H1 (cell line): Measurements from ENCODE around the gene AP2A2. TPM values are rescaled to one million over a fixed set of nuclear protein-coding genes. Genes with fewer than 3 reads are reported as not detected.

Source experiments
- CTCF ChIA-PET: fragments of 300-600 bp; sonication (Branson Sonifier 250); formaldehyde crosslinking; loops from one replicate; lab custom pipeline; 2021; ENCODE audit not compliant: partially characterized antibody; lab: Charles Lee
- POLR2A ChIA-PET: fragments of 300-600 bp; sonication (Branson Sonifier 250); formaldehyde crosslinking; loops from one replicate; lab custom pipeline; 2021; ENCODE audit warnings: inconsistent platforms; ENCODE audit not compliant: partially characterized antibody; lab: Charles Lee
- DNase-seq, 2 experiments: peaks; one replicate each; pipeline versions ENCODE4 v3.0.0 to v3.0.0-alpha.2; 2010 to 2022; ENCODE audit warnings: low spot score in 2 of 2, low read depth in 1 of 2, mixed read lengths in 1 of 2
- FAIRE-seq: peaks from 2 replicates; lab custom pipeline; 2011; peaks lifted over from hg19 to GRCh38; lab: Jason Lieb, UNC
- H2AFZ ChIP-seq: 2 replicates; pipeline ENCODE4 v1.8.1; 2012; ENCODE audit warnings: low read length, inconsistent platforms
- H2AK5ac ChIP-seq: 2 replicates; pipeline ENCODE4 v1.6.1; 2013; ENCODE audit warnings: low read depth, low read length
- H2BK120ac ChIP-seq: replicated peaks from 2 replicates; pipeline ENCODE3; 2013; ENCODE audit warnings: low read depth, low read length, inconsistent platforms
- H2BK12ac ChIP-seq: 2 replicates; pipeline ENCODE4 v1.6.1; 2013; ENCODE audit warnings: low read depth, low read length
- H2BK15ac ChIP-seq: 2 replicates; pipeline ENCODE4 v1.6.1; 2013; ENCODE audit warnings: low read length
- H2BK20ac ChIP-seq: 2 replicates; pipeline ENCODE4 v1.6.1; 2013; ENCODE audit warnings: low read length
- H2BK5ac ChIP-seq: 2 replicates; pipeline ENCODE4 v1.6.1; 2013; ENCODE audit warnings: low read depth, low read length
- H3K14ac ChIP-seq: 2 replicates; pipeline ENCODE4 v1.6.1; 2013; ENCODE audit warnings: inconsistent platforms; ENCODE audit not compliant: insufficient read length
- H3K18ac ChIP-seq: 2 replicates; pipeline ENCODE4 v1.6.1; 2013; ENCODE audit warnings: low read length; ENCODE audit errors: extremely low read depth
- H3K23ac ChIP-seq: 2 replicates; pipeline ENCODE4 v1.6.1; 2013; ENCODE audit warnings: inconsistent platforms; ENCODE audit not compliant: insufficient read length
- H3K23me2 ChIP-seq: 2 replicates; pipeline ENCODE4 v1.6.1; 2013; ENCODE audit warnings: low read depth, low read length
- H3K27ac ChIP-seq: 2 replicates; pipeline ENCODE4 v1.6.1; 2011; ENCODE audit warnings: low read depth, low read length, inconsistent platforms
- H3K27me3 ChIP-seq, 4 experiments: replicated peaks in 1 of 4; 1 replicate in 1 of 4; 2 replicates in 3 of 4; pipeline versions ENCODE4 v1.6.1 to v1.8.1; 2011 to 2013; ENCODE audit warnings: low read length in 3 of 4, mild to moderate bottlenecking in 3 of 4, inconsistent platforms in 2 of 4, mixed read lengths in 2 of 4, moderate library complexity in 1 of 4; ENCODE audit not compliant: control insufficient read depth in 3 of 4, insufficient read depth in 3 of 4; ENCODE audit errors: extremely low read depth in 1 of 4
- H3K36me3 ChIP-seq, 4 experiments: 2 replicates each; pipeline versions ENCODE4 v1.6.1 to v1.8.1; 2011 to 2013; ENCODE audit warnings: mild to moderate bottlenecking in 4 of 4, low read length in 3 of 4, moderate library complexity in 2 of 4, control low read depth in 1 of 4, inconsistent platforms in 1 of 4; ENCODE audit not compliant: insufficient read depth in 4 of 4, control insufficient read depth in 2 of 4
- H3K4ac ChIP-seq: replicated peaks from 2 replicates; pipeline ENCODE3; 2013; ENCODE audit warnings: low read length, low read depth, mixed read lengths, inconsistent platforms; ENCODE audit not compliant: insufficient read length
- H3K4me1 ChIP-seq, 4 experiments: replicated peaks in 1 of 4; 1 replicate in 1 of 4; 2 replicates in 3 of 4; pipeline versions ENCODE4 v1.6.1 to v1.8.1; 2011 to 2013; ENCODE audit warnings: low read length in 3 of 4, inconsistent platforms in 2 of 4, mixed read lengths in 1 of 4; ENCODE audit not compliant: insufficient read depth in 4 of 4, control insufficient read depth in 3 of 4
- H3K4me2 ChIP-seq, 2 experiments: 2 replicates each; pipeline versions ENCODE4 v1.6.1 to v1.8.1; 2011 to 2013; ENCODE audit warnings: low read depth in 2 of 2, low read length in 2 of 2, control low read depth in 1 of 2, inconsistent platforms in 1 of 2, mild to moderate bottlenecking in 1 of 2; ENCODE audit not compliant: insufficient read depth in 1 of 2
- H3K4me3 ChIP-seq, 4 experiments: fragments of 200-600, 300-600 bp in 1 of 4; sonication (generic), shearing (Covaris generic), sonication (Bioruptor Twin) in 1 of 4; 2 replicates each; pipeline versions ENCODE4 v1.5.1 to v1.8.1; 2011 to 2016; ENCODE audit warnings: low read length in 4 of 4, low read depth in 3 of 4, control low read depth in 2 of 4, inconsistent platforms in 2 of 4, mild to moderate bottlenecking in 2 of 4, mixed read lengths in 1 of 4, moderate library complexity in 1 of 4; ENCODE audit not compliant: insufficient read depth in 2 of 4; ENCODE audit errors: extremely low read depth in 1 of 4
- H3K56ac ChIP-seq: replicated peaks from 2 replicates; pipeline ENCODE3; 2013; ENCODE audit warnings: low read depth, mild to moderate bottlenecking, mixed read lengths, low read length, inconsistent platforms; ENCODE audit not compliant: insufficient read length
- H3K79me1 ChIP-seq: 2 replicates; pipeline ENCODE4 v1.6.1; 2013; ENCODE audit warnings: low read depth, low read length, control low read depth
- H3K79me2 ChIP-seq, 2 experiments: 2 replicates each; pipeline versions ENCODE4 v1.6.1 to v1.8.1; 2012 to 2013; ENCODE audit warnings: low read length in 2 of 2, mild to moderate bottlenecking in 2 of 2, inconsistent platforms in 1 of 2; ENCODE audit not compliant: insufficient read depth in 2 of 2, control insufficient read depth in 1 of 2
- H3K9ac ChIP-seq, 4 experiments: replicated peaks in 1 of 4; 1 replicate in 1 of 4; 2 replicates in 3 of 4; pipeline versions ENCODE4 v1.6.1 to v1.8.1; 2011 to 2013; ENCODE audit warnings: low read depth in 3 of 4, low read length in 3 of 4, control low read depth in 2 of 4, mild to moderate bottlenecking in 2 of 4, moderate library complexity in 2 of 4, inconsistent platforms in 1 of 4; ENCODE audit errors: extremely low read depth in 1 of 4
- H3K9me3 ChIP-seq, 2 experiments: 2 replicates each; pipeline versions ENCODE4 v1.6.1 to v1.8.1; 2012 to 2013; ENCODE audit warnings: mild to moderate bottlenecking in 2 of 2, moderate library complexity in 2 of 2, control low read depth in 1 of 2, inconsistent platforms in 1 of 2, low read depth in 1 of 2, low read length in 1 of 2, mixed read lengths in 1 of 2; ENCODE audit not compliant: insufficient read depth in 2 of 2
- H4K20me1 ChIP-seq, 2 experiments: replicated peaks in 1 of 2; 2 replicates each; pipeline versions ENCODE3 to v1.8.1; 2011 to 2013; ENCODE audit warnings: inconsistent platforms in 2 of 2, low read length in 2 of 2, mild to moderate bottlenecking in 1 of 2; ENCODE audit not compliant: insufficient read depth in 2 of 2, control insufficient read depth in 1 of 2
- H4K5ac ChIP-seq: 2 replicates; pipeline ENCODE4 v1.6.1; 2013; ENCODE audit warnings: low read length, low read depth, mixed read lengths, inconsistent platforms; ENCODE audit not compliant: insufficient read length
- H4K8ac ChIP-seq: 2 replicates; pipeline ENCODE4 v1.8.0; 2013; ENCODE audit warnings: mild to moderate bottlenecking, moderate library complexity, low read length, inconsistent platforms; ENCODE audit not compliant: insufficient read depth; ENCODE audit errors: extremely low read depth
- H4K91ac ChIP-seq: replicated peaks from 2 replicates; pipeline ENCODE3; 2013; ENCODE audit warnings: low read length, mixed read lengths, inconsistent platforms; ENCODE audit not compliant: insufficient read length
- ATF3 ChIP-seq: IDR thresholded peaks from 2 replicates; pipeline ENCODE4 v1.6.1; 2011; ENCODE audit warnings: low read depth, mild to moderate bottlenecking, low read length; ENCODE audit not compliant: insufficient read depth
- FOSL1 ChIP-seq: IDR thresholded peaks from 2 replicates; pipeline ENCODE4 v1.6.1; 2011; ENCODE audit warnings: mild to moderate bottlenecking, low read depth, low read length, moderate library complexity; ENCODE audit not compliant: insufficient read depth
- MAFK ChIP-seq: IDR thresholded peaks from 2 replicates; pipeline ENCODE4 v1.6.1; 2012; ENCODE audit warnings: low read depth, mild to moderate bottlenecking, improper control_type of control experiment, low read length
- NANOG ChIP-seq: IDR thresholded peaks from 2 replicates; pipeline ENCODE4 v1.6.1; 2011; ENCODE audit warnings: low read length, low read depth, mild to moderate bottlenecking, inconsistent platforms; ENCODE audit not compliant: insufficient read depth, poor library complexity, severe bottlenecking
- SIX5 ChIP-seq: IDR thresholded peaks from 2 replicates; pipeline ENCODE4 v1.6.1; 2011; ENCODE audit warnings: mild to moderate bottlenecking, low read depth, low read length
- SRF ChIP-seq: IDR thresholded peaks from 2 replicates; pipeline ENCODE4 v1.6.1; 2011; ENCODE audit warnings: mild to moderate bottlenecking, low read depth, low read length, moderate library complexity
- WGBS, 2 experiments: shearing (Covaris generic) in 1 of 2; methylation state at CpG; one replicate each; pipeline versions ENCODE4 v1.1.6 to v1.1.7; 2013 to 2015; ENCODE audit warnings: low lambda C conversion rate in 2 of 2, mixed read lengths in 2 of 2, inconsistent platforms in 1 of 2, low coverage in 1 of 2, missing lambda C conversion rate in 1 of 2; ENCODE audit not compliant: insufficient replicate concordance in 2 of 2, insufficient coverage in 1 of 2, insufficient read length in 1 of 2; ENCODE audit errors: extremely low coverage in 1 of 2, missing lambda C conversion rate in 1 of 2; 5-methylcytosine and 5-hydroxymethylcytosine counted together
- polyA plus RNA-seq, 7 experiments: library from polyadenylated mRNA; depleted of rRNA in 3 of 7; stranded (reverse) in 5 of 7; unstranded in 2 of 7; fragments of >200 nt in 5 of 7; fragments of 200-250 nt in 2 of 7; gene quantifications; 1 replicate in 5 of 7; 2 replicates in 1 of 7; 4 replicates in 1 of 7; pipeline versions ENCODE4 v1.2.1 to v1.2.3, GENCODE V29; 2011 to 2013; ENCODE audit warnings: missing spikeins in 2 of 7, mixed read lengths in 2 of 7
- total RNA-seq: library from RNA; stranded (reverse); fragmentation: NEBNext Ultra II Directional; extraction: Animal tissue kit (Norgen Biotek cat#: 25700); gene quantifications from 2 replicates; pipeline ENCODE4 v1.2.1, GENCODE V29; 2021

Gene AP2A2
- total and polyA plus RNA-seq, 2 of the 8 experiments (the other 6 are each of a cell fraction or from before 2014, with no cell fraction given), result 50.0 to 65.0 TPM

- no peak overlapping the region for H2BK15ac ChIP-seq
- H2AK5ac ChIP-seq, result no peak overlapping the region
- no peaks in the 10 kb centered on the region; a peak in 1 of 7 replicates for H3K27me3 ChIP-seq
- no peak overlapping the region for H3K14ac ChIP-seq
- ChIA-PET CTCF (no interaction called here), POLR2A (no interaction called here)
- no peak for DNase-seq
- no peak for FAIRE-seq
- no peak overlapping the region for H3K18ac ChIP-seq
- H2AFZ ChIP-seq, result no peak overlapping the region
- no peak overlapping the region for H2BK20ac ChIP-seq
- 81% methylated on average over 3 of the region's 6 CpGs; no CpG with 5 or more reads in 1 of the 2 experiments for WGBS, 2 experiments
- no peak overlapping the region for H4K5ac ChIP-seq
- H4K91ac ChIP-seq, result no peak overlapping the region
- H3K79me1 ChIP-seq, result no peaks in the 10 kb centered on the region
- H3K36me3 ChIP-seq, result no peaks in the 10 kb centered on the region
- no peaks in the 10 kb centered on the region for H3K9me3 ChIP-seq
- H3K27ac ChIP-seq, result no peak overlapping the region
- no peak overlapping the region for H2BK12ac ChIP-seq
- no peak overlapping the region for H3K4me2 ChIP-seq
- no peak overlapping the region for H2BK5ac ChIP-seq
- no peak overlapping the region for H2BK120ac ChIP-seq
- no peaks in the 10 kb centered on the region; the same call in 1 of the 2 replicates for H3K23me2 ChIP-seq
- H3K56ac ChIP-seq, result no peak overlapping the region
- H3K79me2 ChIP-seq, result no peaks in the 10 kb centered on the region
- no peak overlapping the region for H3K9ac ChIP-seq
- H4K8ac ChIP-seq, result no peak overlapping the region
- no peaks in the 10 kb centered on the region for H4K20me1 ChIP-seq
- no peak overlapping the region for H3K4me3 ChIP-seq
- H3K4me1 ChIP-seq, result no peaks in the 10 kb centered on the region
- no peak overlapping the region for H3K4ac ChIP-seq
- no peak overlapping the region for H3K23ac ChIP-seq
- TF ChIP-seq NANOG (no peak), MAFK (no peak), SRF (no peak), SIX5 (no peak), FOSL1 (no peak), ATF3 (no peak)
These were observed 123.4 kb downstream of the AP2A2 start for GRCh38 chr11:1049071-1049405.
